Neural progenitor cell (in vitro differentiated cells): Measurements from ENCODE around the gene INHBB.

ENCODE experiments used
- CTCF ChIP-seq: fragments of 200-600 bp; sonication (generic); IDR thresholded peaks from 2 replicates; pipeline ENCODE4 v1.5.1; 2017; ENCODE audit warnings: antibody characterized with exemption, mild to moderate bottlenecking
- EZH2 ChIP-seq: fragments of 200-600 bp; sonication (generic); IDR thresholded peaks from 2 replicates; pipeline ENCODE4 v1.6.1; 2017; ENCODE audit warnings: antibody characterized with exemption, mild to moderate bottlenecking, moderate library complexity
- EZH2phosphoT487 ChIP-seq: fragments of 200-600 bp; sonication (generic); IDR thresholded peaks from 2 replicates; pipeline ENCODE4 v1.6.1; 2017; ENCODE audit warnings: antibody characterized with exemption

GRCh38 chr2:120393456-120393855 lies 47.5 kb downstream of the INHBB start:
- TF ChIP-seq CTCF (no peak), EZH2phosphoT487 (no peak), EZH2 (no peak)
